ENCODE data around the gene JMJD7.

Gene JMJD7

DNA sequence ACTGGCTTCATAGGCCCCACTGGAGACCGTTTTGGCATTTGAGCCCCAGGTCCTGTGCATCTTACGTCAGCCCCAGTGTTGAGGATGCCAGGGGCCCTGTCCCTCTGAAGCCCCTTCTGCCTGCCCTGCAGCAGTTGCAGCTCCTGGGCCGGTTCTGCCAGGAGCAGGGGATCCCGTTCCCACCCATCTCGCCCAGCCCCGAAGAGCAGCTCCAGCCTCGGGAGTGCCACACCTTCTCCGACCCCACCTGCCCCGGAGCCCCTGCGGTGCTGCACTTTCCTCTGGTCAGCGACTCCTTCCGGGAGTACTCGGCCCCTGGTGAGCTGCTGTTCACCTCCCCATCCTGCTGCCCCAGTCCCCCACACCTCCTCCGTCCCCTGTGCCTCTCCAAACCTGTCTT, 19.3 kb downstream of the JMJD7 start:
- WGBS (ENCODE audit: extremely low coverage, insufficient coverage, low lambda C conversion rate): no CpG with 5 or more reads among the region's 14 CpGs
- H3K79me2 ChIP-seq (ENCODE audit: control insufficient read depth, insufficient read depth, low read length): no peaks in the 10 kb centered on the region
- no peaks in the 10 kb centered on the region for H3K4me1 ChIP-seq (ENCODE audit: control insufficient read depth, low read depth, low read length)

DNA sequence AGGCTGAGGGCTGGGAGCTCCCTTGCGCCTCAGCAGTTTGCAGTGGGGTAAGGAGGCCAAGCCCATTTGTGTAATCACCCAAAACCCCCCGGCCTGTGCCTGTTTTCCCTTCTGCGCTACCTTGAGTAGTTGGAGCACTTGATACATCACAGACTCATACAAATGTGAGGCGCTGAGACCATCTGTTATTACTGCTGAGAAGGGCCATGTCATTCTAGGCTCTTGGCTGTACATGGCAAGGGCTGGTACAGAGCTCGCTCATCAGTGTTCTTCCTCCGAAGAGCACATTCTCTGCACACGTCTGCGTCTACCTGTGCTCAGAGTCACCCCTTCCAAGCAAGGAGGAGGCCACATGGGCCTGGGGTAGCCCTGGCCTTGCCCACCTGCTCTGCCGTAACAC, 20.1 kb downstream of the JMJD7 start:
- Histone ChIP-seq H3K18ac (ENCODE audit: low read length) (no peak overlapping the region), H2BK5ac (ENCODE audit: low read length) (no peak overlapping the region), H3K27me3 (ENCODE audit: insufficient read depth, low read length, poor library complexity) (no peaks in the 10 kb centered on the region), H3K9ac (ENCODE audit: low read length) (no peak overlapping the region), H3K4me3 (ENCODE audit: low read length) (no peak overlapping the region), H4K5ac (ENCODE audit: low read length) (no peak overlapping the region), H2BK120ac (ENCODE audit: low read depth, low read length) (no peak overlapping the region), H3K36me3 (ENCODE audit: control insufficient read depth, insufficient read depth, low read length) (no peaks in the 10 kb centered on the region), H4K8ac (ENCODE audit: low read depth, low read length) (no peak overlapping the region), H3K23ac (ENCODE audit: low read length) (no peak overlapping the region), H3K4me2 (ENCODE audit: low read length) (no peak overlapping the region), H3K79me2 (ENCODE audit: control insufficient read depth, insufficient read depth, low read length) (no peaks in the 10 kb centered on the region), H2AK5ac (ENCODE audit: low read length) (no peak overlapping the region), H3K27ac (ENCODE audit: low read depth, low read length) (no peak overlapping the region), H3K4me1 (ENCODE audit: control insufficient read depth, low read depth, low read length) (no peaks in the 10 kb centered on the region), H2BK15ac (replicated peaks; ENCODE audit: low read depth) (no peak overlapping the region), H3K79me1 (ENCODE audit: low read length) (no peaks in the 10 kb centered on the region), H3K4ac (ENCODE audit: low read depth, low read length) (no peak overlapping the region), H3K56ac (ENCODE audit: low read length) (no peak overlapping the region)
- no peak for DNase-seq
- WGBS (ENCODE audit: extremely low coverage, insufficient coverage, low lambda C conversion rate): no CpG with 5 or more reads among the region's 9 CpGs

More for the DNA sequence above, 19.3 kb downstream of the JMJD7 start:
- Histone ChIP-seq H4K8ac (ENCODE audit: low read depth, low read length) (no peak overlapping the region), H3K23ac (ENCODE audit: low read length) (no peak overlapping the region), H3K27ac (ENCODE audit: low read depth, low read length) (no peak overlapping the region), H2BK120ac (ENCODE audit: low read depth, low read length) (no peak overlapping the region), H2BK5ac (ENCODE audit: low read length) (no peak overlapping the region), H4K5ac (ENCODE audit: low read length) (no peak overlapping the region), H3K36me3 (ENCODE audit: control insufficient read depth, insufficient read depth, low read length) (no peaks in the 10 kb centered on the region), H3K4ac (ENCODE audit: low read depth, low read length) (no peak overlapping the region), H3K9ac (ENCODE audit: low read length) (no peak overlapping the region), H3K18ac (ENCODE audit: low read length) (no peak overlapping the region), H3K56ac (ENCODE audit: low read length) (no peak overlapping the region), H3K4me2 (ENCODE audit: low read length) (no peak overlapping the region), H3K79me1 (ENCODE audit: low read length) (no peaks in the 10 kb centered on the region), H3K27me3 (ENCODE audit: insufficient read depth, low read length, poor library complexity) (no peaks in the 10 kb centered on the region), H3K4me3 (ENCODE audit: low read length) (no peak overlapping the region), H2AK5ac (ENCODE audit: low read length) (no peak overlapping the region), H2BK15ac (replicated peaks; ENCODE audit: low read depth) (no peak overlapping the region)
- no peak for DNase-seq

DNA sequence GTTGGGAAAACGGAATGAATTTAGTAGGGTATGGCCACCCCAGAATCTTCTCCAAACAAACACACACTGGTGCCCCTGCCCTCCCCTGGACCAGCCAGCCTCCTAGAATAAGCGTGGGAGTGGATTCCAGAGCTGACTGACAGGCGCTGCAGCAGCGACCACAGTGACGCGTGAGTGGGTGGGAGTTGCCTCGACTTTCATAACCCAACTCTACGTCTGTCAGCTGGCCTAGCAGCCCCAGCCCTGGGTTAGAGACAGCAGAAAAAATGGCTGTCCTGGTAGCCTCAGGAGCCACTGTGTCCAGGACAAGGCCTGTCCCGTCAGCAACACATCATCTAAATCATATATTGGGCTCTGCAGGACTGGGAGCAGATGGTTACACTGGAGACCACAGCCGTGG, 20.7 kb downstream of the JMJD7 start:
- Histone ChIP-seq H3K56ac (ENCODE audit: low read length) (no peak overlapping the region), H3K18ac (ENCODE audit: low read length) (no peak overlapping the region), H2BK5ac (ENCODE audit: low read length) (no peak overlapping the region), H2AK5ac (ENCODE audit: low read length) (no peak overlapping the region), H3K9ac (ENCODE audit: low read length) (no peak overlapping the region), H4K5ac (ENCODE audit: low read length) (no peak overlapping the region), H4K8ac (ENCODE audit: low read depth, low read length) (no peak overlapping the region), H3K79me1 (ENCODE audit: low read length) (no peaks in the 10 kb centered on the region), H3K79me2 (ENCODE audit: control insufficient read depth, insufficient read depth, low read length) (no peaks in the 10 kb centered on the region), H3K4me1 (ENCODE audit: control insufficient read depth, low read depth, low read length) (no peaks in the 10 kb centered on the region), H3K4ac (ENCODE audit: low read depth, low read length) (no peak overlapping the region), H2BK15ac (replicated peaks; ENCODE audit: low read depth) (no peak overlapping the region), H3K4me2 (ENCODE audit: low read length) (no peak overlapping the region), H3K36me3 (ENCODE audit: control insufficient read depth, insufficient read depth, low read length) (no peaks in the 10 kb centered on the region), H3K23ac (ENCODE audit: low read length) (no peak overlapping the region), H2BK120ac (ENCODE audit: low read depth, low read length) (no peak overlapping the region), H3K27me3 (ENCODE audit: insufficient read depth, low read length, poor library complexity) (no peaks in the 10 kb centered on the region), H3K27ac (ENCODE audit: low read depth, low read length) (no peak overlapping the region), H3K4me3 (ENCODE audit: low read length) (no peak overlapping the region)
- WGBS (ENCODE audit: extremely low coverage, insufficient coverage, low lambda C conversion rate): no CpG with 5 or more reads among the region's 10 CpGs
- no peak for DNase-seq

DNA sequence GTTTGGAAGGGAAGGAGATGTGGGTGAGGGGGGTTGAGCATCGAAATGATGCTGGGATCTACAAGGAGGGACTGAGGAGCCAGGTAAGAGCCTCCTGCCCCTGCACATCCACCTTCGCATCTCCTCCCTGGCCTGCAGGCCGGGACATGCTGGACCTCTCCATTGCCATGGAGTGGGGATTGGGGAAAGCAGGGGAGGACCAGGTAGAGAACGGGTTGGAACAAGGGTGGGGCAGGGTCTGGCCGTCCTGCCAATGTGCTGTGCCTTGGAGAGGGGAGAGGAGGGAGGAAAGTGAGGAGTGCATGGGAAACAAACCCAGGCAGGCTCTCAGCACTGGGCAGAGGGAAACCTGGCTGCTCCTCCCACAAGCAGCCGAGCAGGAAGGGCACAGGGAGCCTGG, 21.3 kb downstream of the JMJD7 start:
- Histone ChIP-seq H4K5ac (ENCODE audit: low read length) (no peak overlapping the region), H3K4me2 (ENCODE audit: low read length) (no peak overlapping the region), H3K4ac (ENCODE audit: low read depth, low read length) (no peak overlapping the region), H3K79me2 (ENCODE audit: control insufficient read depth, insufficient read depth, low read length) (no peaks in the 10 kb centered on the region), H3K23ac (ENCODE audit: low read length) (no peak overlapping the region), H4K8ac (ENCODE audit: low read depth, low read length) (no peak overlapping the region), H2BK120ac (ENCODE audit: low read depth, low read length) (no peak overlapping the region), H2BK15ac (replicated peaks; ENCODE audit: low read depth) (no peak overlapping the region), H3K79me1 (ENCODE audit: low read length) (no peaks in the 10 kb centered on the region), H3K4me1 (ENCODE audit: control insufficient read depth, low read depth, low read length) (no peaks in the 10 kb centered on the region), H3K27ac (ENCODE audit: low read depth, low read length) (no peak overlapping the region), H3K9ac (ENCODE audit: low read length) (no peak overlapping the region), H3K27me3 (ENCODE audit: insufficient read depth, low read length, poor library complexity) (no peaks in the 10 kb centered on the region), H3K18ac (ENCODE audit: low read length) (no peak overlapping the region), H3K4me3 (ENCODE audit: low read length) (no peak overlapping the region), H2AK5ac (ENCODE audit: low read length) (no peak overlapping the region), H3K36me3 (ENCODE audit: control insufficient read depth, insufficient read depth, low read length) (no peaks in the 10 kb centered on the region), H2BK5ac (ENCODE audit: low read length) (no peak overlapping the region), H3K56ac (ENCODE audit: low read length) (no peak overlapping the region)
- no CpG with 5 or more reads among the region's 6 CpGs for WGBS (ENCODE audit: extremely low coverage, insufficient coverage, low lambda C conversion rate)
- no peak for DNase-seq

DNA sequence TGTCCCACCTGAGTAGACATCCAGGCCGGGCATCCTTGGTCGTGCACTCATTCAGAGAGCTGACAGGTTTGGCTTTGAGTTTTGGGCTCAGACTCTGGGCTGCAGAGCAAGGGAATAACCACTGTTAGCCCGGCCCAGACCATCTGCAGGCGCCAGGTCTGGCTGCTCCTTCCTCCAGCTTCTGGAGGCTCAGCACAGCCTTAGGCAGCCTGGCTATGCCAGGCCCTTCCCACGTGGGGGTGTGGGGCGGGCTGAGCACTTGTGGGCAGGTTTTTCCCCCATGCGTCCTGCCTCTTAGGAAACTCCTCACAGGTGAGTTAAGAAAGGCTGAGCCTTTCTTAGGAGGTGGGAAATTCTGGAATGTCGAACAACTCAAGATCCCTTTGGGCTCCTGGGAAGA, 22.0 kb downstream of the JMJD7 start:
- Histone ChIP-seq H3K79me2 (ENCODE audit: control insufficient read depth, insufficient read depth, low read length) (no peaks in the 10 kb centered on the region), H2AK5ac (ENCODE audit: low read length) (no peak overlapping the region), H3K56ac (ENCODE audit: low read length) (no peak overlapping the region), H3K9ac (ENCODE audit: low read length) (no peak overlapping the region), H3K4me2 (ENCODE audit: low read length) (no peak overlapping the region), H4K8ac (ENCODE audit: low read depth, low read length) (no peak overlapping the region), H3K4me1 (ENCODE audit: control insufficient read depth, low read depth, low read length) (no peaks in the 10 kb centered on the region), H3K27ac (ENCODE audit: low read depth, low read length) (no peak overlapping the region), H3K79me1 (ENCODE audit: low read length) (no peaks in the 10 kb centered on the region), H3K27me3 (ENCODE audit: insufficient read depth, low read length, poor library complexity) (no peaks in the 10 kb centered on the region), H4K5ac (ENCODE audit: low read length) (no peak overlapping the region), H3K36me3 (ENCODE audit: control insufficient read depth, insufficient read depth, low read length) (no peaks in the 10 kb centered on the region), H3K23ac (ENCODE audit: low read length) (no peak overlapping the region), H2BK15ac (replicated peaks; ENCODE audit: low read depth) (no peak overlapping the region), H3K4me3 (ENCODE audit: low read length) (no peak overlapping the region), H2BK5ac (ENCODE audit: low read length) (no peak overlapping the region), H2BK120ac (ENCODE audit: low read depth, low read length) (no peak overlapping the region), H3K18ac (ENCODE audit: low read length) (no peak overlapping the region), H3K4ac (ENCODE audit: low read depth, low read length) (no peak overlapping the region)
- DNase-seq: no peak
- WGBS (ENCODE audit: extremely low coverage, insufficient coverage, low lambda C conversion rate): no CpG with 5 or more reads among the region's 8 CpGs

DNA sequence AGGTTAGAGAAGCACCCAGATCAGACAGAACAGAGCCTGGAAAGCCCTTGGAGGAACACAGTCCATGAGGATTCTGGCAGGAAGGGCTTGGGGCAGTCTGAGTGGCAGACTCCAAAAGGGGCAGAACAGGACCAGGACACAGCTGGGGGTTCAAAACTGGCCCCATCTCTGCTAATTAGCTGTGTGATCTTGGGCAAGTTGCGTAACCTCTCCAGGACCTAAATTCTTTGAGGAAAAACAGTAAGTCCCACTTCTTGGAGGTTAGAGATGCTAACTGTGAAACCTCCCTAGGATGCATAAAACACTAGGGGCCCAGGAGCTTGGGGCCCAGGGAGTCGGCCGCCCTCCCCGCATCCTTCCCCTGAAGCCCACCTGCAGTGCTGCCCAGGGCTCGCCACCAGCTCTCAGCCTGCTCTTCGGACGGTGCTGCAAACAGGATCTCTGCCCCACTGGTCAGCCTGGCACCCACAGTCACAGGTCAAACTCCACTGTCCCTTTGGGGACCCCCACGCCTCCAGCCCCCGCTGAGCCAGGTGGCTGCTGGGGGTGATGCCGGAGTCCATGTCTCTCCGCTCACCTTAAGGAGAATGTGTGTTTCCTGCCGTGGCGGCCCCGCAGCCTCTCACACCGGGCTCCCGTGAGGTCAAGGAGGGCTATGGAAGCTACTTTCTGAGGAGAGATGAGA, 22.7 kb downstream of the JMJD7 start:
- WGBS (ENCODE audit: extremely low coverage, insufficient coverage, low lambda C conversion rate): no CpG with 5 or more reads among the region's 16 CpGs
- H3K27me3 ChIP-seq (ENCODE audit: insufficient read depth, low read length, poor library complexity): no peaks in the 10 kb centered on the region
- H2AK5ac ChIP-seq (ENCODE audit: low read length): no peak overlapping the region
- H2BK5ac ChIP-seq (ENCODE audit: low read length): no peak overlapping the region
- H3K79me2 ChIP-seq (ENCODE audit: control insufficient read depth, insufficient read depth, low read length): no peaks in the 10 kb centered on the region
- no peak overlapping the region for H3K18ac ChIP-seq (ENCODE audit: low read length)
- no peak overlapping the region for H4K8ac ChIP-seq (ENCODE audit: low read depth, low read length)
- no peak overlapping the region for H4K5ac ChIP-seq (ENCODE audit: low read length)
- no peak overlapping the region for H2BK120ac ChIP-seq (ENCODE audit: low read depth, low read length)
- H3K4me3 ChIP-seq (ENCODE audit: low read length): no peak overlapping the region
- no peak overlapping the region for H3K23ac ChIP-seq (ENCODE audit: low read length)
- H3K4ac ChIP-seq (ENCODE audit: low read depth, low read length): no peak overlapping the region
- H3K36me3 ChIP-seq (ENCODE audit: control insufficient read depth, insufficient read depth, low read length): no peaks in the 10 kb centered on the region
- DNase-seq: no peak
- no peak overlapping the region for H3K9ac ChIP-seq (ENCODE audit: low read length)
- no peaks in the 10 kb centered on the region for H3K79me1 ChIP-seq (ENCODE audit: low read length)
- no peaks in the 10 kb centered on the region for H3K4me1 ChIP-seq (ENCODE audit: control insufficient read depth, low read depth, low read length)
- no peak overlapping the region for H3K27ac ChIP-seq (ENCODE audit: low read depth, low read length)
- no peak overlapping the region for H3K56ac ChIP-seq (ENCODE audit: low read length)
- H3K4me2 ChIP-seq (ENCODE audit: low read length): no peak overlapping the region
- no peak overlapping the region for H2BK15ac ChIP-seq (replicated peaks; ENCODE audit: low read depth)
